Activated T-cell treated with anti-CD3 and anti-CD28 coated beads for 48 hours (primary cell): ENCODE results near the gene FN3K.
"Not testable (repeated sequence)": the region's sequence is repeated elsewhere in the genome, so short reads cannot be mapped to it uniquely, and the experiment has no call there.

Source experiments
- DNase-seq: peaks from one replicate; pipeline ENCODE4 v3.0.0-alpha.2; 2020; ENCODE audit warnings: low read depth

FN3K gene

GRCh38 chr17:82737967-82738877 lies 2.8 kb downstream of the FN3K start:
- DNase-seq: no peak

GRCh38 chr17:82740906-82741759 lies 5.7 kb downstream of the FN3K start:
- no peak for DNase-seq

- no peak for DNase-seq
These were observed 8.2 kb downstream of the FN3K start for GRCh38 chr17:82743344-82744219.

GRCh38 chr17:82744736-82745135 lies 9.3 kb downstream of the FN3K start:
- not testable (repeated sequence) for DNase-seq

- no peak for DNase-seq
These were observed 10.1 kb downstream of the FN3K start for GRCh38 chr17:82745524-82745923.

- no peak for DNase-seq
These were observed 13.3 kb downstream of the FN3K start for GRCh38 chr17:82748756-82749155.

GRCh38 chr17:82750241-82750908 lies 15.0 kb downstream of the FN3K start:
- no peak for DNase-seq

GRCh38 chr17:82751171-82751570 lies 15.8 kb downstream of the FN3K start:
- DNase-seq: no peak

GRCh38 chr17:82751571-82752370 lies 16.4 kb downstream of the FN3K start, which contains the start of gene TBCD:
TSS of gene TBCD (plus strand) at chr17:82752065. CDS start at chr17:82752194, 129 bp downstream.
- DNase-seq: peak; percentile 85

- DNase-seq: no peak
These were observed 17.2 kb downstream of the FN3K start for GRCh38 chr17:82752371-82753200.

GRCh38 chr17:82753201-82753464 lies 17.7 kb downstream of the FN3K start:
- DNase-seq: no peak

GRCh38 chr17:82754297-82755208 lies 19.1 kb downstream of the FN3K start:
- no peak for DNase-seq

GRCh38 chr17:82756166-82756565 lies 20.8 kb downstream of the FN3K start:
- DNase-seq: no peak

GRCh38 chr17:82765371-82765770 lies 30.0 kb downstream of the FN3K start:
- no peak for DNase-seq

GRCh38 chr17:82767041-82767754 lies 31.8 kb downstream of the FN3K start:
- peak; percentile 22 for DNase-seq

- DNase-seq: no peak
These were observed 33.6 kb downstream of the FN3K start for GRCh38 chr17:82769041-82769440.

GRCh38 chr17:82772026-82772425 lies 36.6 kb downstream of the FN3K start:
- no peak for DNase-seq

- not testable (repeated sequence) for DNase-seq
These were observed 39.0 kb downstream of the FN3K start for GRCh38 chr17:82774456-82774855.
